ENCODE results near the gene MAN2B2.
A peak's percentile ranks its signal among the peaks of the same experiment; 100 is the strongest.

The MAN2B2 gene

GRCh38 chr4:6634746-6635145 lies 59.8 kb downstream of the MAN2B2 start:
- TF ChIP-seq, protein P1, sequence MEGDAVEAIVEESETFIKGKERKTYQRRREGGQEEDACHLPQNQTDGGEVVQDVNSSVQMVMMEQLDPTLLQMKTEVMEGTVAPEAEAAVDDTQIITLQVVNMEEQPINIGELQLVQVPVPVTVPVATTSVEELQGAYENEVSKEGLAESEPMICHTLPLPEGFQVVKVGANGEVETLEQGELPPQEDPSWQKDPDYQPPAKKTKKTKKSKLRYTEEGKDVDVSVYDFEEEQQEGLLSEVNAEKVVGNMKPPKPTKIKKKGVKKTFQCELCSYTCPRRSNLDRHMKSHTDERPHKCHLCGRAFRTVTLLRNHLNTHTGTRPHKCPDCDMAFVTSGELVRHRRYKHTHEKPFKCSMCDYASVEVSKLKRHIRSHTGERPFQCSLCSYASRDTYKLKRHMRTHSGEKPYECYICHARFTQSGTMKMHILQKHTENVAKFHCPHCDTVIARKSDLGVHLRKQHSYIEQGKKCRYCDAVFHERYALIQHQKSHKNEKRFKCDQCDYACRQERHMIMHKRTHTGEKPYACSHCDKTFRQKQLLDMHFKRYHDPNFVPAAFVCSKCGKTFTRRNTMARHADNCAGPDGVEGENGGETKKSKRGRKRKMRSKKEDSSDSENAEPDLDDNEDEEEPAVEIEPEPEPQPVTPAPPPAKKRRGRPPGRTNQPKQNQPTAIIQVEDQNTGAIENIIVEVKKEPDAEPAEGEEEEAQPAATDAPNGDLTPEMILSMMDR (IDR thresholded peaks at IDR 0.05; ENCODE audit: low read depth, low read length, missing control alignments): no peak
- no peak overlapping the region for H3K4me3 ChIP-seq (replicated peaks; ENCODE audit: low read depth, low read length)
- no peak for DNase-seq (ENCODE audit: extremely low read depth, low read depth)

GRCh38 chr4:6639137-6639680 lies 64.2 kb downstream of the MAN2B2 start:
- no peak for DNase-seq (ENCODE audit: extremely low read depth, low read depth)
- TF ChIP-seq, protein P1 (IDR thresholded peaks at IDR 0.05; ENCODE audit: low read depth, low read length, missing control alignments): no peak
- H3K4me3 ChIP-seq (replicated peaks; ENCODE audit: low read depth, low read length): no peak overlapping the region

- peak within 1 kb of the TSS; percentile 83 for H3K4me3 ChIP-seq (replicated peaks; ENCODE audit: low read depth, low read length)
- TF ChIP-seq, protein P1 (IDR thresholded peaks at IDR 0.05; ENCODE audit: low read depth, low read length, missing control alignments): no peak
- DNase-seq (ENCODE audit: extremely low read depth, low read depth): peak; percentile 63
Measured at GRCh38 chr4:6640292-6641163, 65.5 kb downstream of the MAN2B2 start, which contains the start of gene MRFAP1. Gene MRFAP1 (plus strand): TSS chr4:6640685. CDS start chr4:6640863, 178 bp downstream.

DNA sequence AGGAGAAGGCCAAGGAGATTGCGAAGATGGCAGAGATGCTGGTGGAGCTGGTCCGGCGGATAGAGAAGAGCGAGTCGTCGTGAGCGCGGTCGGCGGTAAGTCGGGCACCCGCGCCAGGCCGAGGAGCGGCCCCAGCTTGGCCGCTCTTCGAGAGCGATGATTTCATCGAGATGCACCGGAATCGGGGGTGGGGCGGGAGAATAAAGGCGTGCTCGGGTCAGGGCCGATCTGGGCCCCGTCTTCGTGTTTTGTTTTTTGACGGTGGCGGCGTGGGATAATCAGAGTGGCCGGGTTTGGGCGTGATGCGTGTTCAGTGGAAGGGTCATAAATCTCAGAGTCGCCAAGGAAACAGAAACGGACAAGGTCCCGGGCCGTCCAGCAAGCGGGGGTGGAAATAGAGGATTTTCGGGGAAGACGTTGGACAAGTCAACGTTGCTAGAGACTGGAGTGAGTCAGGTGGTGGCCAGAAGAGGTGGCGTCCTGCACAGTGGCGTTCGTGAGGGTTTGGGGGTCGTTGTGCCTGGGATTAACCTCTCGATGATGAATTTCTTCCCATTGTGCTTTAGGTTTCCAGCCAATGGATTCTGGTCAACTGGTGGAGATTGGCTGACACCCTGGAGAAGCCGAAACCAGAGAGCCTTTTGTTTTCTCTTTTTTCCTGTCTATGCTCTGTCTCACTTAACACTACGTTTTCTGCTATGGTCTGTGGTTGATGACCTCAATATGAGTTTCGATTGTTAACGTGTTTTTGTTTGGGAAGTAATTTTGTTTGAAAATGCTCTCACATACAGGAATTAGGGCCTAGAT lies 66.4 kb downstream of the MAN2B2 start:
- no peak for DNase-seq (ENCODE audit: extremely low read depth, low read depth)
- TF ChIP-seq, protein P1 (IDR thresholded peaks at IDR 0.05; ENCODE audit: low read depth, low read length, missing control alignments): no peak
- H3K4me3 ChIP-seq (replicated peaks; ENCODE audit: low read depth, low read length): peak overlapping the region; percentile 83

DNA sequence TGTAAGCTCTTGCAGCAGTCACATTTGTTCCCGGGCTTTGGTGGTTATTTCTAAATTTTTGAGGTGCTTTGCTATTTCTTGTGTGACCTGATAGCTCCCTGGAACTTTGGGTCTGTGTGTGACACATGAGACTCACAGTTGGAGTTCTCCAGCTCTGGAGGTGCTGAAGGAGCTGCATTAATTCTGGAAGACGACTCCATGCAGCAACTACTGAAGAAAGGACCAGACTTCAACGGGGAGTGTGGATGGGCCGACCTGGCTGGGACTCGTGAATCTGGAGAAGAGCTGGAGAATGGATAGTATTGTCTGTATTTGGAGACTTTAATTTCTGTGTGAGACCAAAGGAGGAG lies 67.0 kb downstream of the MAN2B2 start:
- DNase-seq (ENCODE audit: extremely low read depth, low read depth): no peak
- TF ChIP-seq, protein P1 (IDR thresholded peaks at IDR 0.05; ENCODE audit: low read depth, low read length, missing control alignments): no peak

GRCh38 chr4:6643141-6643847 lies 68.3 kb downstream of the MAN2B2 start:
- DNase-seq (ENCODE audit: extremely low read depth, low read depth): no peak
- no peak overlapping the region for H3K4me3 ChIP-seq (replicated peaks; ENCODE audit: low read depth, low read length)
- TF ChIP-seq, protein P1 (IDR thresholded peaks at IDR 0.05; ENCODE audit: low read depth, low read length, missing control alignments): no peak

More for the DNA sequence above, 67.0 kb downstream of the MAN2B2 start:
- peak overlapping the region; percentile 83 for H3K4me3 ChIP-seq (replicated peaks; ENCODE audit: low read depth, low read length)
